ENCODE results near the gene FAM221A. TPM values are rescaled to one million over a fixed set of nuclear protein-coding genes. Genes with fewer than 3 reads are reported as not detected.
"Not testable (repeated sequence)": the region's sequence is repeated elsewhere in the genome, so short reads cannot be mapped to it uniquely, and the experiment has no call there.

FAM221A gene
- total and polyA plus RNA-seq, 2 donors (not counting 1 experiment from before 2014, with no cell fraction given): 1.1 to 5.1 TPM

DNA sequence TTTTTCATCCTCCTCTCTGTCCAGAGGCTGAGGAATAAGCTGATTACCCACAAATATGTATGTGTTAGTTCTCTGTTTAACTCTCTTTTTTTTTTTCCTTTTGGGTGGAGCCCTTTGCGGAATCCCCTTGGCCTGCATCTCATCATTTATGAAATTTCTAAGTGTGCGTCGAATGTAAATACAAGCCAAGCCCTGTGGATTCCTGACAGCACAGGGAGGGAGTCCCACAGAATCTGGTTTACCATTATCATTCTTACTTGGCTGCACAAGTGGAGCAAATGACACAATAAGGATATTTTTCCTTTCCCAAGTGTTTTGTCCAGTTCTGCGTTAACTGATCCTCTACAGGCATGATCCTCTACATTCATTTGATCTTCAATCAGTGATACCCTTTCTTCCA is 41.5 kb downstream of the FAM221A start:
- Histone ChIP-seq H3K4me3 (replicated peaks in 1 of 4; ENCODE audit: control extremely low read depth in 1 of 4, insufficient read depth in 1 of 4, low read depth in 3 of 4, low read length in 4 of 4) (no peak overlapping the region), H3K9me3 (ENCODE audit: control insufficient read depth, insufficient read depth, low read depth, low read length) (no peaks in the 10 kb centered on the region), H3K79me2 (ENCODE audit: control insufficient read depth, insufficient read depth, low read length) (no peaks in the 10 kb centered on the region), H2AFZ (ENCODE audit: low read length) (no peak overlapping the region), H3K27ac (ENCODE audit: insufficient read depth, low read length) (no peak overlapping the region), H4K20me1 (ENCODE audit: control insufficient read depth, extremely low read depth, insufficient read depth, low read length) (no peaks in the 10 kb centered on the region), H3K9ac (ENCODE audit: insufficient read depth, low read length) (no peak overlapping the region), H3K4me1 (ENCODE audit: control insufficient read depth, extremely low read depth, insufficient read depth, low read length) (no peaks in the 10 kb centered on the region), H3K4me2 (ENCODE audit: extremely low read depth, insufficient read depth, low read length) (peak overlapping the region; percentile 5), H3K27me3 (ENCODE audit: control insufficient read depth, insufficient read depth, low read length) (no peaks in the 10 kb centered on the region), H3K36me3 (ENCODE audit: control insufficient read depth, insufficient read depth, low read length) (no peaks in the 10 kb centered on the region)
- DNase-seq (ENCODE audit: low read depth in 2 of 2): peak in 1 of 2 donors; percentile 53
- no peak for TF ChIP-seq EZH2 (IDR thresholded peaks at IDR 0.05; ENCODE audit: low read length, missing control alignments)
- no peak for TF ChIP-seq CTCF (conservative IDR thresholded peaks at IDR 0.05 in 1 of 2, IDR thresholded peaks at IDR 0.05 in 1 of 2; ENCODE audit: low read depth in 1 of 2, low read length in 2 of 2)

DNA sequence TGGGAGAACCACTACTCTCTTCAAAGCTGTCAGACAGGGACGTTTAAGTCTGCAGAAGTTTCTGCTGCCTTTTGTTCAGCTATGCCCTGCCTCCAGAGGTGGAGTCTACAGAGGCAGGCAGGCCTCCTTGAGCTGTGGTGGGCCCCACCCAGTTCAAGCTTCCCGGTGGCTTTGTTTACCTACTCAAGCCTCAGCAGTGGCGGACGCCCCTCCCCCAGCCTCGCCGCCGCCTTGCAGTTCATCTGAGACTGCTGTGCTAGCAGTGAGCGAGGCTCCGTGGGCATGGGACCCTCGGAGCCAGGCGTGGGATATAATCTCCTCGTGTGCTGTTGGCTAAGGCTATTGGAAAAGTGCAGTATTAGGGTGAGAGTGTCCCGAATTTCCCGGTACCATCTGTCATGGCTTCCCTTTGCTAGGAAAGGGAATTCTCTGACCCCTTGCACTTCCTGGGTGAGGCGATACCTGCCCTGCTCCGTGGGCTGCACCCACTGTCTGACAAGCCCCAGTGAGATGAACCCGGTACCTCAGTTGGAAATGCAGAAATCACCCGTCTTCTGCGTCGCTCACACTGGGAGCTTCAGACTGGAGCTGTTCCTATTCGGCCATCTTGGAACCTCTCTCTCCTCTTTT is 42.7 kb downstream of the FAM221A start:
- H3K27me3 ChIP-seq (ENCODE audit: control insufficient read depth, insufficient read depth, low read length); H3K9ac ChIP-seq (ENCODE audit: insufficient read depth, low read length); H3K4me3 ChIP-seq (replicated peaks in 1 of 4; ENCODE audit: control extremely low read depth in 1 of 4, insufficient read depth in 1 of 4, low read depth in 3 of 4, low read length in 4 of 4); H2AFZ ChIP-seq (ENCODE audit: low read length); H3K27ac ChIP-seq (ENCODE audit: insufficient read depth, low read length); DNase-seq (ENCODE audit: low read depth in 2 of 2); H3K36me3 ChIP-seq (ENCODE audit: control insufficient read depth, insufficient read depth, low read length); H3K4me1 ChIP-seq (ENCODE audit: control insufficient read depth, extremely low read depth, insufficient read depth, low read length); H3K79me2 ChIP-seq (ENCODE audit: control insufficient read depth, insufficient read depth, low read length); H3K9me3 ChIP-seq (ENCODE audit: control insufficient read depth, insufficient read depth, low read depth, low read length); H3K4me2 ChIP-seq (ENCODE audit: extremely low read depth, insufficient read depth, low read length); H4K20me1 ChIP-seq (ENCODE audit: control insufficient read depth, extremely low read depth, insufficient read depth, low read length): not testable (repeated sequence)

DNA sequence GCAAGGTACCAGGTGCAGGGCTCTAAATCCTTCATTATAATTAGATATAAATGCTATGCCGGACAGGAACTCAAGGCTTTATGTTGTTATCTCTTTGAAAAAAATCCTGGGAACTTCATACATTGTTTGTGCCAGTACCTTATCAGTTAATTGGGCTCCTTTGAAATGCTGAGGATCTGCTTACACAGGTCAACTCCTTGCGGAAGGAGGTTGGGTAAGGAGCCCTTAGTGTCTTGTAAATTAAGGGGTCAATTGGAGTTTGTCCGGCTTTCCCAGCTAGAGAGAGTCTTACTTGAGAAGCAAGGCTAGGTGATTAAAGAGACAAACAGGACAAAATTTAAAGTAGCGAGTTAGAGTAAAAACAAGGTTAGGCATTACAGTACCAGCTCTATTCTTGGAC is 44.1 kb downstream of the FAM221A start:
- DNase-seq (ENCODE audit: low read depth in 2 of 2); H3K36me3 ChIP-seq (ENCODE audit: control insufficient read depth, insufficient read depth, low read length); H2AFZ ChIP-seq (ENCODE audit: low read length); H3K79me2 ChIP-seq (ENCODE audit: control insufficient read depth, insufficient read depth, low read length); H3K4me2 ChIP-seq (ENCODE audit: extremely low read depth, insufficient read depth, low read length); H4K20me1 ChIP-seq (ENCODE audit: control insufficient read depth, extremely low read depth, insufficient read depth, low read length); H3K9ac ChIP-seq (ENCODE audit: insufficient read depth, low read length); H3K4me3 ChIP-seq (replicated peaks in 1 of 4; ENCODE audit: control extremely low read depth in 1 of 4, insufficient read depth in 1 of 4, low read depth in 3 of 4, low read length in 4 of 4); H3K4me1 ChIP-seq (ENCODE audit: control insufficient read depth, extremely low read depth, insufficient read depth, low read length); H3K27me3 ChIP-seq (ENCODE audit: control insufficient read depth, insufficient read depth, low read length); H3K9me3 ChIP-seq (ENCODE audit: control insufficient read depth, insufficient read depth, low read depth, low read length); H3K27ac ChIP-seq (ENCODE audit: insufficient read depth, low read length): not testable (repeated sequence)

GRCh38 chr7:23742051-23742450 is 62.1 kb downstream of the FAM221A start:
- H3K4me1 ChIP-seq (ENCODE audit: control insufficient read depth, extremely low read depth, insufficient read depth, low read length): no peaks in the 10 kb centered on the region
- H3K9ac ChIP-seq (ENCODE audit: insufficient read depth, low read length): no peak overlapping the region
- no peak for DNase-seq (ENCODE audit: low read depth in 2 of 2)
- no peaks in the 10 kb centered on the region for H3K27me3 ChIP-seq (ENCODE audit: control insufficient read depth, insufficient read depth, low read length)
- no peak overlapping the region for H3K27ac ChIP-seq (ENCODE audit: insufficient read depth, low read length)
- no peaks in the 10 kb centered on the region for H4K20me1 ChIP-seq (ENCODE audit: control insufficient read depth, extremely low read depth, insufficient read depth, low read length)
- no peak overlapping the region for H2AFZ ChIP-seq (ENCODE audit: low read length)
- no peak overlapping the region for H3K4me2 ChIP-seq (ENCODE audit: extremely low read depth, insufficient read depth, low read length)
- H3K9me3 ChIP-seq (ENCODE audit: control insufficient read depth, insufficient read depth, low read depth, low read length): no peaks in the 10 kb centered on the region
- H3K36me3 ChIP-seq (ENCODE audit: control insufficient read depth, insufficient read depth, low read length): no peaks in the 10 kb centered on the region
- H3K79me2 ChIP-seq (ENCODE audit: control insufficient read depth, insufficient read depth, low read length): no peaks in the 10 kb centered on the region
- no peak for TF ChIP-seq EZH2 (IDR thresholded peaks at IDR 0.05; ENCODE audit: low read length, missing control alignments)
- no peak overlapping the region for H3K4me3 ChIP-seq (replicated peaks in 1 of 4; ENCODE audit: control extremely low read depth in 1 of 4, insufficient read depth in 1 of 4, low read depth in 3 of 4, low read length in 4 of 4)

Data from fibroblast of lung (primary cell).